Mesenchymal stem cell (in vitro differentiated cells and primary cell): ENCODE data around the gene SPATA6L.

Experiments
- DNase-seq: peaks from one replicate; pipeline ENCODE4 v3.0.0-alpha.2; 2013
- H2AFZ ChIP-seq: one replicate; pipeline ENCODE4 v1.6.1; 2013; ENCODE audit warnings: low read depth, mild to moderate bottlenecking, control low read depth, inconsistent platforms, low read length, moderate library complexity
- H2AK5ac ChIP-seq: 2 replicates; pipeline ENCODE4 v1.6.1; 2013; ENCODE audit warnings: low read length, moderate library complexity, mild to moderate bottlenecking, inconsistent platforms; ENCODE audit not compliant: severe bottlenecking
- H2BK120ac ChIP-seq: one replicate; pipeline ENCODE4 v1.6.1; 2013; ENCODE audit warnings: low read depth, mild to moderate bottlenecking, inconsistent platforms, low read length, moderate library complexity
- H2BK12ac ChIP-seq, 2 experiments: one replicate each; pipeline ENCODE4 v1.6.1; 2013; ENCODE audit warnings: inconsistent platforms in 2 of 2, low read length in 2 of 2, mild to moderate bottlenecking in 2 of 2, moderate library complexity in 2 of 2, control low read depth in 1 of 2
- H2BK15ac ChIP-seq: one replicate; pipeline ENCODE4 v1.6.1; 2013; ENCODE audit warnings: mild to moderate bottlenecking, low read depth, inconsistent platforms; ENCODE audit not compliant: poor library complexity, severe bottlenecking
- H2BK5ac ChIP-seq: 2 replicates; pipeline ENCODE4 v1.6.1; 2013; ENCODE audit warnings: low read depth, mild to moderate bottlenecking, low read length, control low read depth, inconsistent platforms; ENCODE audit not compliant: poor library complexity, severe bottlenecking
- H3K14ac ChIP-seq, 2 experiments: one replicate each; pipeline ENCODE4 v1.6.1; 2013; ENCODE audit warnings: inconsistent platforms in 2 of 2, low read length in 2 of 2, control low read depth in 1 of 2, mild to moderate bottlenecking in 1 of 2, moderate library complexity in 1 of 2
- H3K18ac ChIP-seq, 2 experiments: one replicate each; pipeline ENCODE4 v1.6.1; 2013; ENCODE audit warnings: inconsistent platforms in 2 of 2, low read length in 2 of 2, control low read depth in 1 of 2, low read depth in 1 of 2, mild to moderate bottlenecking in 1 of 2
- H3K23ac ChIP-seq, 2 experiments: one replicate each; pipeline ENCODE4 v1.6.1; 2013; ENCODE audit warnings: inconsistent platforms in 2 of 2, low read length in 2 of 2, mild to moderate bottlenecking in 2 of 2, moderate library complexity in 2 of 2, control low read depth in 1 of 2
- H3K27ac ChIP-seq: 2 replicates; pipeline ENCODE4 v1.5.1; 2013; ENCODE audit warnings: mild to moderate bottlenecking, moderate library complexity, low read length, control low read depth, inconsistent platforms; ENCODE audit not compliant: poor library complexity, severe bottlenecking
- H3K27me3 ChIP-seq, 2 experiments: 2 replicates each; pipeline versions ENCODE4 v1.6.1 to v1.7.0; 2013; ENCODE audit warnings: low read length in 2 of 2, mild to moderate bottlenecking in 2 of 2, moderate library complexity in 2 of 2, control low read depth in 1 of 2, inconsistent platforms in 1 of 2; ENCODE audit not compliant: control insufficient read depth in 1 of 2, insufficient read depth in 1 of 2
- H3K36me3 ChIP-seq, 2 experiments: 2 replicates each; pipeline versions ENCODE4 v1.6.1 to v1.7.0; 2013; ENCODE audit warnings: low read length in 2 of 2, control low read depth in 1 of 2, inconsistent platforms in 1 of 2, low read depth in 1 of 2, mild to moderate bottlenecking in 1 of 2; ENCODE audit not compliant: insufficient read depth in 2 of 2, control insufficient read depth in 1 of 2
- H3K4ac ChIP-seq, 2 experiments: one replicate each; pipeline ENCODE4 v1.6.1; 2013; ENCODE audit warnings: inconsistent platforms in 2 of 2, low read length in 2 of 2, mild to moderate bottlenecking in 2 of 2, moderate library complexity in 2 of 2, control low read depth in 1 of 2, low read depth in 1 of 2
- H3K4me1 ChIP-seq: 2 replicates; pipeline ENCODE4 v1.6.1; 2013; ENCODE audit warnings: low read depth, low read length, control low read depth; ENCODE audit not compliant: control insufficient read depth, insufficient read depth
- H3K4me2 ChIP-seq: 2 replicates; pipeline ENCODE4 v1.6.1; 2013; ENCODE audit warnings: low read length, mild to moderate bottlenecking, inconsistent platforms; ENCODE audit not compliant: poor library complexity, severe bottlenecking
- H3K4me3 ChIP-seq, 2 experiments: 2 replicates each; pipeline versions ENCODE4 v1.5.1 to v1.7.0; 2013; ENCODE audit warnings: low read length in 2 of 2, mild to moderate bottlenecking in 2 of 2, control low read depth in 1 of 2, low read depth in 1 of 2; ENCODE audit not compliant: insufficient read depth in 1 of 2
- H3K79me1 ChIP-seq: replicated peaks from 2 replicates; pipeline ENCODE4 v1.6.1; 2013; ENCODE audit warnings: mild to moderate bottlenecking, control low read depth, low read length, inconsistent platforms; ENCODE audit not compliant: poor library complexity, severe bottlenecking
- H3K9ac ChIP-seq: 2 replicates; pipeline ENCODE4 v1.7.0; 2013; ENCODE audit warnings: mild to moderate bottlenecking, low read length, moderate library complexity
- H3K9me3 ChIP-seq: 2 replicates; pipeline ENCODE4 v1.7.0; 2013; ENCODE audit warnings: mild to moderate bottlenecking, low read length; ENCODE audit not compliant: control insufficient read depth
- H4K8ac ChIP-seq: one replicate; pipeline ENCODE4 v1.6.1; 2013; ENCODE audit warnings: inconsistent platforms, mild to moderate bottlenecking, low read length, moderate library complexity
- H4K91ac ChIP-seq: one replicate; pipeline ENCODE4 v1.6.1; 2013; ENCODE audit warnings: mild to moderate bottlenecking, low read length, inconsistent platforms
- WGBS: methylation state at CpG from one replicate; pipeline ENCODE4 v1.1.7; 2013; ENCODE audit warnings: mixed read lengths; 5-methylcytosine and 5-hydroxymethylcytosine counted together

SPATA6L gene

DNA sequence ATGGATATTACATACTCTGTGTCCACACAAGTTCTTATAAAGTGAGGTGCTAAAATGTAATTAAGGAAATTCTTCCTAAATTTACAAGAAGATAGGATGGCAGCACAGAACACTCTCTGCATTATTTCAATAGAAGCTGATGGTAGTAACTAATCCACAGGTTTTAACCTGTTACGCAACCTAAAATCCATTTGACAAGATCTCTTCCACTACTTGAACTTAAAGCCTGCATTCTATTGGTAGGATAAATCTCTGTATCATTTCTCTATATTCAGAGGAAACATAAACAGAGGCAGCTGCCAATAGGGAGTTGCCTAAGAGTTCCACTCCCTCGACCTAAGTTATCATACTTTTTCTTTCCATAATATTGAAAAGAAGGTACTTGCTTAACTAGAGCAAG, 34.7 kb upstream of the SPATA6L start:
- Histone ChIP-seq H3K9me3 (no peaks in the 10 kb centered on the region), H3K14ac (no peak overlapping the region), H2BK12ac (no peak overlapping the region), H3K23ac (no peak overlapping the region), H3K4me3 (no peak overlapping the region), H2AK5ac (no peak overlapping the region), H3K27me3 (no peaks in the 10 kb centered on the region), H4K8ac (no peak overlapping the region), H3K27ac (no peak overlapping the region), H3K4ac (no peak overlapping the region), H3K18ac (no peak overlapping the region), H2BK5ac (no peak overlapping the region), H2BK120ac (no peak overlapping the region), H3K4me1 (no peaks in the 10 kb centered on the region), H3K36me3 (peaks cover 0 to 81% of the 10 kb centered on the region in 2 experiments), H3K4me2 (no peak overlapping the region), H3K79me1 (peaks cover 4% of the 10 kb centered on the region), H2BK15ac (no peak overlapping the region), H2AFZ (no peak overlapping the region), H4K91ac (no peak overlapping the region), H3K9ac (no peak overlapping the region)
- WGBS = 100% methylated on average over 1 of the region's 2 CpGs
- DNase-seq = no peak

DNA sequence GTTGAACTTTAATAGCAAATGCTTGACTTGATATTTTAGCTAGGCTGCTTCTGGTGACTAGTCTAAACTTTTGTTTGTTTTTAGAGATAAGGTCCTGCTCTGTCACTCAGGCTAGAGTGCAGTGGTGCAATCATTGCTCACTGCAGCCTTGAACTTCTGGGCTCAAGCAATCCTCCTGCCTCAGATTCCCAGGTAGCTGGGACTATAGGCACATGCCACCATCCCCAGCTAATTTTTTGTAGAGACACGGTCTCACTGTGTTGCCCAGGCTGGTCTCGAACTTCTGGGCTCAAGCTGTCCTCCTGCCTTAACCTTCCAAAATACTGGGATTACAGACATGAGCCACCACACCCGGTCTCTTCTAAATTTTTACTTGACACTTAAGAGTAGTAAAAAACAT, 33.8 kb upstream of the SPATA6L start:
- H3K4me1 ChIP-seq = no peaks in the 10 kb centered on the region
- no peak overlapping the region for H2BK15ac ChIP-seq
- H3K27ac ChIP-seq = no peak overlapping the region
- peaks cover 6% of the 10 kb centered on the region for H3K79me1 ChIP-seq
- DNase-seq = peak; percentile 15
- H2AFZ ChIP-seq = no peak overlapping the region
- H2BK120ac ChIP-seq = no peak overlapping the region
- 98% methylated on average over 2 of the region's 3 CpGs for WGBS
- H2BK12ac ChIP-seq = no peak overlapping the region
- H4K91ac ChIP-seq = no peak overlapping the region
- H3K36me3 ChIP-seq = peaks cover 6 to 81% of the 10 kb centered on the region in 2 experiments
- no peak overlapping the region for H2BK5ac ChIP-seq
- H3K14ac ChIP-seq = no peak overlapping the region
- no peak overlapping the region for H3K9ac ChIP-seq
- H3K18ac ChIP-seq = no peak overlapping the region
- H3K27me3 ChIP-seq = no peaks in the 10 kb centered on the region
- no peak overlapping the region for H3K4ac ChIP-seq
- H3K23ac ChIP-seq = no peak overlapping the region
- H4K8ac ChIP-seq = no peak overlapping the region
- H3K9me3 ChIP-seq = no peaks in the 10 kb centered on the region
- no peak overlapping the region for H3K4me2 ChIP-seq
- H3K4me3 ChIP-seq = no peak overlapping the region
- no peak overlapping the region for H2AK5ac ChIP-seq

DNA sequence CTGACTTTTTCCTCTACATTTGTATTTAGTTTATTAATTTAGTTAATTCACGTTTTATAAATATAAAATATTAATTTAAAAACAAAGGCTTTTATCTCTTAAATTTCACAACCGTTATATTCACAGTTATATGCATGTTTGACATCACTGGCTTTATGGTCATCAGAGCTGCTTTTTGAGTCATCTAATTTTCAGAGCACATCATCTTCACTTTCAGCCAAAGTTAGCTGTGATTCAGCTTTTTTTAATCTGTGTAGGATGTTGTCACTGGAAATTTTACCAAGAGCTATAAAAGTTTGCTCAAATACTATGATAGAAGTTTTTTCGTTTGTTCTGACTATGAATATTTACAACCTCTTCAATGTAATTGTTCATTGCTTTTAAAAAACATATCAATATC, 25.5 kb upstream of the SPATA6L start:
- H3K9ac ChIP-seq = peak overlapping the region; percentile 71
- H3K23ac ChIP-seq = no peak overlapping the region
- H3K27ac ChIP-seq = no peak overlapping the region
- no peaks in the 10 kb centered on the region for H3K4me1 ChIP-seq
- no peak overlapping the region for H2BK15ac ChIP-seq
- no peak overlapping the region for H3K18ac ChIP-seq
- no peak overlapping the region for H2AK5ac ChIP-seq
- H3K4ac ChIP-seq = no peak overlapping the region
- H2BK120ac ChIP-seq = no peak overlapping the region
- no peak overlapping the region for H2AFZ ChIP-seq
- no peak overlapping the region for H3K14ac ChIP-seq
- no peak overlapping the region for H3K4me2 ChIP-seq
- no peak overlapping the region for H4K8ac ChIP-seq
- no peak overlapping the region for H2BK12ac ChIP-seq
- peaks cover 10% of the 10 kb centered on the region for H3K79me1 ChIP-seq
- peaks cover 12 to 37% of the 10 kb centered on the region in 2 experiments for H3K36me3 ChIP-seq
- no peaks in the 10 kb centered on the region for H3K9me3 ChIP-seq
- 100% methylated on average over 1 of the region's 3 CpGs for WGBS
- no peak for DNase-seq
- no peak overlapping the region for H3K4me3 ChIP-seq
- H3K27me3 ChIP-seq = no peaks in the 10 kb centered on the region
- no peak overlapping the region for H4K91ac ChIP-seq
- no peak overlapping the region for H2BK5ac ChIP-seq

DNA sequence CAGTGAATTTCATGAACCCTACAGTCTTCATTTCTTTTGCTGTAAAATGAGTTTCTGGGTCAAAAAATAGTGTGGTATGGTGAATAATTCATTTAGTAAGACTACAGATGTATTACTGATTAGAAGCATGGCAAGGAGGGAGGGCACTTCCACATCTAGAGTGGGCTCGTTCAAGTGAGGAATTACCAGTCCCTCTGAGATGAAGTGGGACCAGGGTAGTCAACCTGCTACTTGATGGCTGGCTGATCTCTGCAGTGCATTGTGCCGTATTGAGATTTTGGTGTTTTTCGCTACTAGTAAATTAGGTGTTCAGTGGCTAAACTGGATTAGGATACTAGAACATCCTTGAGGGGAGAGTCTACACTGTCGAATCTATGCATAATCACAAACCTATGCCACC, 23.9 kb upstream of the SPATA6L start:
- Histone ChIP-seq H3K27ac (no peak overlapping the region), H2BK120ac (no peak overlapping the region), H2AK5ac (no peak overlapping the region), H2AFZ (no peak overlapping the region), H3K4me2 (no peak overlapping the region), H3K27me3 (no peaks in the 10 kb centered on the region), H3K9ac (peak overlapping the region; percentile 40), H3K23ac (no peak overlapping the region), H3K4ac (no peak overlapping the region), H2BK12ac (no peak overlapping the region), H2BK15ac (no peak overlapping the region), H3K4me3 (no peak overlapping the region), H3K4me1 (no peaks in the 10 kb centered on the region), H4K8ac (no peak overlapping the region), H4K91ac (no peak overlapping the region), H3K9me3 (no peaks in the 10 kb centered on the region), H2BK5ac (no peak overlapping the region), H3K18ac (no peak overlapping the region), H3K79me1 (peaks cover 11% of the 10 kb centered on the region), H3K14ac (no peak overlapping the region), H3K36me3 (peaks cover 10 to 49% of the 10 kb centered on the region in 2 experiments)
- no peak for DNase-seq
- WGBS = 97% methylated on average over 3 of the region's 4 CpGs
